Dermis microvascular lymphatic vessel endothelial cell (primary cell): Measurements from ENCODE around the gene NCKAP5. TPM values are rescaled to one million over a fixed set of nuclear protein-coding genes. Genes with fewer than 3 reads are reported as not detected.

Experiments
- DNase-seq, 2 donors: peaks; one replicate each; pipeline versions ENCODE4 v3.0.0 to v3.0.0-alpha.2; 2010; ENCODE audit warnings: low read depth in 2 of 2
- total RNA-seq: library from RNA; depleted of rRNA; stranded (reverse); fragments of >200 nt; gene quantifications from 2 replicates; pipeline ENCODE4 v1.2.1, GENCODE V29; 2014

The NCKAP5 gene
- total RNA-seq, 1 donor from 2014 or later, result under 0.01 TPM

- no peak for DNase-seq
Measured at GRCh38 chr2:133097666-133098065, 470.6 kb downstream of the NCKAP5 start.

DNA sequence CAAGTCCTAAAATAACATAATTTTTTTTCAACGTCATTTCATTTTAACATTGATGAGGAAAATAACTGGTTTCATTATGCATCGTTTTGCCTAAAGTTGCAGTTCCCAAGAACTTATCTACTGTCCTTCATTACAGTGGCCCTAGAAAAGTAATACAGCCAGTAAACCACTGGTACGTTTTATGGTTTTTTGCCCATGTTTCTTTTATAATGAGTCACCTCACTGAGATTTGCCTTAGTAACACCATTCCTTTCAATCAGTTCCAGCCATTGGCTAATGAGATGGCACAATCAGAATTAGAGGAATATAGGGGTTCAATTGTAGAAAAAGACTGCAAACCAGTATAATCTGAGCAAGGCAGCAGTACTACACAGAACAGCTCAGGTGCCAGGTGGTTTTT is 475.7 kb downstream of the NCKAP5 start:
- no peak for DNase-seq

DNA sequence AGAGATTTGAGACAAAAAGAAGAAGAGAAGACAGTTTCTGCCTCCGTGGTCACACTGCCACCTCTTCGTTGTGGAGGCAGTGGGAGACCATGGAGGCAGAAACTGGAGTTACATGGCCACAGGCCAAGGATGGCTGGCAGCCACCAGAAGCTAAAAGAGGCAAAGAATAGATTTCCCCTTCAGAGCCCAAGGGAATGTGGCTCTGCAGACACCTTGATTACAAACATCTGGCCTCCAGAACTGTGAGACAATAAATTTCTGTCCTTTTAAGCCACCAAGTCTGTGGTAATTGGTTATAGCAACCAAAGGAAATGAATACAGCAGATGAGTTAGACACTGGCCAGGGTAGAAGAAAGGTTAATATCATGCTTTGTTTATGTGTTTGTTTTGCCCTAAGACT is 477.9 kb downstream of the NCKAP5 start:
- no peak for DNase-seq

DNA sequence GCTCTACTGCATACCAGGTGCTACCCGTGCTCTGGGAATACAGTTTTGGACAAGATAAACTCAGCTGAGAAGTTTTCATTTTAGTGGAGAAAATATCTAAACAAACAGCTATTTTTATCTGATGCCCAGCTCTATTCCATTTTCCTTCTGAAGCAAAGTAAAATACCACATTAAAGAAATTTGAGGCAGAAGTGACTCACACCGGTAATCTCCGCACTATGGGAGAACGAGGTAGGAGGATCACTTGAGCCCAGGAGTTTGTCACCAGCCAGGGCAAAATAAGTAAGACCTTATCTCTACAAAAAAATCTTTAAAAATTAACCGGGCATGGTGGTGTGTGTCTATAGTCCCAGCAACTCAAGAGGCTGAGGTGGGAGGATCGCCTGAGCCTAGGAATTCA is 482.1 kb downstream of the NCKAP5 start:
- no peak for DNase-seq

- DNase-seq, result no peak
Measured at GRCh38 chr2:133085646-133086045, 482.6 kb downstream of the NCKAP5 start.

- DNase-seq, result no peak
Measured at GRCh38 chr2:133082034-133082433, 486.2 kb downstream of the NCKAP5 start.

GRCh38 chr2:133080822-133081221 is 487.4 kb downstream of the NCKAP5 start:
- DNase-seq, result no peak

- DNase-seq, result no peak
Measured at GRCh38 chr2:133078667-133079411, 489.4 kb downstream of the NCKAP5 start.

- no peak for DNase-seq
Measured at GRCh38 chr2:133077269-133077822, 490.9 kb downstream of the NCKAP5 start.

DNA sequence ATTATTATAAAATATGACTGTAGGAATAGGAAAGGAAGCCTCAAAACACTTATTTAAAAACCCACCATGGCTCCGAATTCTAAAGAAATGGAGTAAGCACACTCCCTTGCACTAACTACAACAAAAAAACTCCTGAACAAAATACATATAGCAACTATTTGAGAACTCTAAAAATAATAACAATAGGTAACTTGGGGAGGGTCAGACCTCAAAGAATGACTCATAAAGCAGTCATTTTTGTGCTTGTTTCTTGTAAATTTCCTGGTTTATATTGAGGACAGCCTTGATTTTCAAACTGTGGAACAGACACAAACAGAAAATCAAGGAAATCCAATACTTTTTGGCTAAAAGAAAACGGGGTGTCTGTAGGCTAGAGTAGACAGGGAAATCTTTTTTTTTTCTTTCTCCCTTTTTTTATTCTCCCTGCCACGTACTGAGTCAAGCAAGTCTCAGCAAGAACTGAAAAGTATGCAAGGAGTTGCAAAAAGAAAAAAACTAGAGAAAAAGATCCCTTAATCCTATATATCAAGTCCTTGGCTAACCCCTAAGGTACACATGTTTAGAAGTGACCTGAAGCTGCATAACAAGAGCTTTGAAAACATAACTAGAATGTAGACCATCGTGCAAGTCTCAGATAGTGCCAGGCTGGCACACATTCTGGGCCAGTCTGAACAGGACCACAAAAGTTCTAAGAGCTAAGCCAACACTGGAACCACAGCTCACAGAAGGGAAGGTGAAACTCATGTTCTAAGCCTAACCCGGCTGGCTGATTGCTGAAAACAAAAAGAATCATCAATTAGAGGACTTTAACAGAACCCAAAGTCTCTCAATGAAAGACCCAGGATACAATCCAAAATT is 495.2 kb downstream of the NCKAP5 start:
- no peak for DNase-seq

GRCh38 chr2:133063775-133064174 is 504.5 kb downstream of the NCKAP5 start:
- DNase-seq, result no peak

- DNase-seq, result no peak
Measured at GRCh38 chr2:133062931-133063665, 505.2 kb downstream of the NCKAP5 start.

DNA sequence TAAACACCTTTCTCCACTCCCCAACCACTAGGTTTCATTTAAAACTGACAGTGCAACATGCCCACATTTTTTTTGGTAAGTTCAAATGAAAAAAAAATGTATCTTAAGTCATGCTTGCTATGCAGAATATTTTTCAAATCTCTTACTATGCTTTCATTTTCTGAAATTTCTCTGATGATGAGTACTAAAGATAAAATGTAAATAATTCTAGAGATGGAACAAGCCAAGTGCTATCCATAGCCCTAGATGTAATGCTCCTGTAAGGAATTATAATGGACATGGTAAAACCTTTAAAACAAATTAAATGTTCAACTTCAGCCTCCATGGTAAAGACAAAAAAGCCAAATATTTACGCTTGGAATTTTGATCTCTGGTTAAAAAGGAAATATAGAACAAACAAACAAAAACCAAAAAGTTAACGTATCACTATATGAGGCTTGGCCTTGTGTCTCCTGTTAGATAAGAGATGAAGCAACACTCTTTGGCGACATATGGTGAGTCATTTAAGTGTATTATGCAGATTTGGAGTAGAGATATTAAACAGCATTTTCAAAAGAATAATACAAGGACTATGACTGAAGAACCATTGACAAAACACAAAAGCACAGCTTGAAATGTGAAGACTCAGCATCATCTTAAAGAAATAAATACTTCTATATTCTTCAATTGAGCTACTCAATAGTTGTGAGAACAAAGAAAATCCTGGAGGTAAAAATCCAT is 506.2 kb downstream of the NCKAP5 start:
- DNase-seq, result no peak

DNA sequence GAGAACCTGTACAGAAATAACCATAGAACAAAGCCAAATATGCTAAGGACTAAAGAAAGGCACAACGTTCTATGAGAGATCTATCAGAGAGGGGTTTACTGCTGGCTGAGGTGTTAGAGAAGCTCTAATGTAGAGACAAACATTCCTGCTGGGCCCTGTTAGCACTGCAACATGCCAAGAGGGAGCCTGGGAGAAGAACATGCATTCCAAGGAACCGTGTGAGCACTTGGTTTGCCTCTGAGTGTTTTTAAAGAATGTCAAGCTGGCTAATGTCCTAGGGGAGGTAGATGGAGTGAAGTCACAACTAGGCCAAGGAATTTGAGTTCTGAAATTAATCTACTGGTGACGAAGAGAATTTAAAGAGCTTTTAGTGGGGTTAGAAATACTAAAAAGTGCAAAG is 514.0 kb downstream of the NCKAP5 start:
- no peak for DNase-seq

- no peak for DNase-seq
Measured at GRCh38 chr2:133053541-133053940, 514.7 kb downstream of the NCKAP5 start.

GRCh38 chr2:133045787-133046186 is 522.5 kb downstream of the NCKAP5 start:
- DNase-seq, result no peak

DNA sequence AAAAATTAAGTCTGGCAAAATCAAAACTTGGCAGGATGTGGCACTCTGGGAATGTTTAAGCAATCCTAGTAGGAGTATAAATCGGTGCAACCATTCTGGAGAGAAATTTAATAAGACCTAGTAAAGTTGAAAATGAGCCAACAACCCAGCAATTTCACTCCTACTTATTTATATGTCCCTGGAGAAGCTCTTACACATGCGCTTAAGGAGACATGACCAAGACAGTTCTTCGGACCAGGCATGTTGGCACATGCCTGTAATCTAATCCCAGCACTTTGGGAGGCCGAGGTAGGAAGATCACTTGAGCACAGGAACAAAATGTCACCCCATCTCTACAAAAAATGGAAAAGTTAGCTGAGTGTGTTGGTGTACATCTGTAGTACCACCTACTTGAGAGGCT is 523.7 kb downstream of the NCKAP5 start:
- DNase-seq, result no peak

DNA sequence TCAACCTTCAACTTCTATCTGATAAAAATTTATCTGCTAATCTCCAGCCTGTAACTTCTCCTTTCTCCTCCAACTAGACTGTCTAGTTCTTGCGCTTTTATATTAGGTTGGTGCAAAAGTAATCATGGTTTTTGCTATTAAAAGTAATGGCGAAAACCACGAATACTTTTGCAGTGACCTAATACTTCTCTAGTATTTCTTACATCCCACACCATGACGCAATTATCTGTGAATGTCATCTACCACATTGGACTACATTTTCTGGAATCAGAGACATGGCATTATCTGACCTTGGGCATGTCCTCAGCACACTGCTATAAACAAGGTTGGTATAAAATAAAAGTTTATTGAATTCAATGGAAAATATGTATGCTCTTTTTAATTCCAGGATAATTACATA is 528.1 kb downstream of the NCKAP5 start:
- no peak for DNase-seq

DNA sequence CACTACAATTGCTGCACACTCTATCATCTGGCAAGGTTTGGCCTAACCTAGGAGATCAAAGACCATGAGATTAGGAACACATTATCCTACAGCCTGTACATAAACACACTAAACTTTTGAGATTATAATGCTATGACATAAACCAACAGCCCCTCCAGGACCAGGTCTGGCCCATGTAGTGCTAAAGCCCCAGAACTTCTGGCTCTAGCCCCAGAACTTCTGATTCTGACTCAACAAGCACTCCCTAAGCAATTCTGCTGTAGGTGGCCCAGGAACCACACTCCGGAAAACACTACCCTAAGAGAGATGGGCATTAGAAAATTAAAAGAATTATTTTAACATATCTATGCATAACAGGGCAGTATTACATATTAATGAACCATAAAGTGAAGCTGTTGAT is 528.7 kb downstream of the NCKAP5 start:
- no peak for DNase-seq

GRCh38 chr2:133026536-133027177 is 541.6 kb downstream of the NCKAP5 start:
- no peak for DNase-seq

DNA sequence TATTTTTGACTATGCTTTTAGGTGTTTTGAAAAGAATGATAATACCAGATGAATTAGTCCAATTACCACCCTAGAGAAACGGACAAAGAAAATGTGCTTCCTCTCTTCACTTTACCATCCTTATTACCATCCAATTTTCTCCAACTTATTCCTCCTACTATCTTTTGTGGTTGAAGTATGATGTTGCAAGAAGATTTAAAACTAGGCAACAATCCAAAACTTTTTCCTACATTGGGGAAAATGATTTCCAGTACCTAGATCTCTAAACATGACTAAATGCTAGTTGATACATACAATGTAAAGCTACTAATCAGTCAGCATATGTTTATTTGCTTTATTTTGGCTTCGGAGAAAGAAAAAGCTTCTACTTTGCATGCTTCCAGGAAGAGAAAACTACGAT is 543.3 kb downstream of the NCKAP5 start:
- DNase-seq, result no peak
